PC-3 (cell line): ENCODE results near the gene AP1B1. TPM values are rescaled to one million over a fixed set of nuclear protein-coding genes. Genes with fewer than 3 reads are reported as not detected.

Experiments
- ATAC-seq: fragments of 200-7000 bp; cut with Tn5 transposase; 2 replicates; pipeline ENCODE4 v1.9.1; 2020; ENCODE audit warnings: mild to moderate bottlenecking, moderate library complexity
- BruUV-seq: library from RNA; stranded (reverse); fragments of 400-500 nt; replicated peaks from 2 replicates; lab custom pipeline; 2021; lab: Mats Ljungman, UMichigan
- CTCF ChIA-PET: fragments of 300-600 bp; sonication (Branson Sonifier 250); formaldehyde crosslinking; loops from one replicate; lab custom pipeline; 2022; ENCODE audit warnings: antibody characterized with exemption; lab: Charles Lee
- POLR2A ChIA-PET: fragments of 300-600 bp; sonication (Branson Sonifier 250); formaldehyde crosslinking; loops from one replicate; lab custom pipeline; 2022; ENCODE audit warnings: antibody characterized with exemption; ENCODE audit not compliant: unreplicated experiment; lab: Charles Lee
- DNase-seq: peaks from one replicate; pipeline ENCODE4 v3.0.0-alpha.2; 2015
- H2AFZ ChIP-seq: fragments of 300-600 bp; sonication (generic); 2 replicates; pipeline ENCODE4 v1.6.0; 2016; ENCODE audit warnings: antibody characterized with exemption, low read length
- H3F3A ChIP-seq: fragments of 300-600 bp; sonication (generic); one replicate; pipeline ENCODE4 v1.6.0; 2017; ENCODE audit warnings: antibody characterized with exemption, low read length, control low read depth, mild to moderate bottlenecking; ENCODE audit not compliant: unreplicated experiment
- H3K27ac ChIP-seq: fragments of 300-600 bp; sonication (generic); 2 replicates; pipeline ENCODE4 v1.5.1; 2016; ENCODE audit warnings: mild to moderate bottlenecking, low read length
- H3K27me3 ChIP-seq: fragments of 300-600 bp; sonication (generic); 2 replicates; pipeline ENCODE4 v1.6.1; 2016; ENCODE audit warnings: low read length, mixed read lengths
- H3K36me3 ChIP-seq: fragments of 300-600 bp; sonication (generic); 2 replicates; pipeline ENCODE4 v1.6.1; 2016; ENCODE audit warnings: low read depth, mixed run types, low read length, mixed read lengths
- H3K4me1 ChIP-seq: fragments of 300-600 bp; sonication (generic); 2 replicates; pipeline ENCODE4 v1.5.1; 2016; ENCODE audit warnings: low read length; ENCODE audit not compliant: insufficient read depth
- H3K4me2 ChIP-seq: fragments of 300-600 bp; sonication (generic); 2 replicates; pipeline ENCODE4 v1.6.0; 2016; ENCODE audit warnings: low read length
- H3K4me3 ChIP-seq: fragments of 300-600 bp; sonication (generic); 2 replicates; pipeline ENCODE4 v1.5.1; 2016; ENCODE audit warnings: mild to moderate bottlenecking, low read length, mixed read lengths
- H3K79me2 ChIP-seq: fragments of 300-600 bp; sonication (generic); 2 replicates; pipeline ENCODE4 v1.6.1; 2017; ENCODE audit warnings: low read length, mixed read lengths
- H3K9ac ChIP-seq: fragments of 300-600 bp; sonication (generic); 2 replicates; pipeline ENCODE4 v1.6.0; 2016; ENCODE audit warnings: mild to moderate bottlenecking, low read length
- H3K9me2 ChIP-seq: fragments of 300-600 bp; sonication (generic); replicated peaks from 2 replicates; pipeline ENCODE4 v1.6.1; 2016; ENCODE audit warnings: mixed run types, low read length, mixed read lengths
- H3K9me3 ChIP-seq: fragments of 300-600 bp; sonication (generic); 2 replicates; pipeline ENCODE4 v1.6.1; 2016; ENCODE audit warnings: low read length, mixed read lengths
- H4K20me1 ChIP-seq: fragments of 300-600 bp; sonication (generic); 2 replicates; pipeline ENCODE4 v1.6.1; 2016; ENCODE audit warnings: low read length, mixed read lengths
- CTCF ChIP-seq: fragments of 300-600 bp; sonication (generic); conservative IDR thresholded peaks from 2 replicates; pipeline ENCODE4 v1.5.1; 2017; ENCODE audit warnings: antibody characterized with exemption, low read depth, mild to moderate bottlenecking, low read length
- EZH2 ChIP-seq: fragments of 300-600 bp; sonication (generic); IDR thresholded peaks from one replicate; pipeline ENCODE4 v1.6.1; 2017; ENCODE audit warnings: antibody characterized with exemption, mild to moderate bottlenecking, low read length; ENCODE audit not compliant: unreplicated experiment
- EZH2phosphoT487 ChIP-seq: fragments of 300-600 bp; sonication (generic); IDR thresholded peaks from 2 replicates; pipeline ENCODE4 v1.6.1; 2018; ENCODE audit warnings: mild to moderate bottlenecking, antibody characterized with exemption, low read length, borderline replicate concordance
- intact Hi-C: fragments of 100-400 bp; cut with micrococcal nuclease; formaldehyde crosslinking; loops from 2 replicates; pipeline ENCODE4 v1.9.0; 2023
- total RNA-seq: library from RNA; depleted of rRNA; stranded (reverse); fragments of >200 nt; gene quantifications from 2 replicates; pipeline ENCODE4 v1.2.3, GENCODE V29; 2014

Gene AP1B1
- total RNA-seq, 1 experiment from 2014 or later = 81.2 TPM

- intact Hi-C loops = no loop called here
- DNase-seq = no peak
- H3K4me3 ChIP-seq = no peak overlapping the region
- ChIA-PET POLR2A (no interaction called here), CTCF (no interaction called here)
- peaks cover 7% of the 10 kb centered on the region for H3F3A ChIP-seq
- no TSS peak for BruUV-seq
- no peaks in the 10 kb centered on the region for H3K79me2 ChIP-seq
- H2AFZ ChIP-seq = no peak overlapping the region
- no peak overlapping the region for H3K9ac ChIP-seq
- H3K4me2 ChIP-seq = no peak overlapping the region
- H3K4me1 ChIP-seq = peaks cover 44% of the 10 kb centered on the region
- no peaks in the 10 kb centered on the region for H3K27me3 ChIP-seq
- ATAC-seq = no peak
- H4K20me1 ChIP-seq = no peaks in the 10 kb centered on the region; the same call in 1 of the 2 replicates
- H3K27ac ChIP-seq = no peak overlapping the region
- no peaks in the 10 kb centered on the region for H3K9me3 ChIP-seq
- H3K9me2 ChIP-seq = no peaks in the 10 kb centered on the region
- TF ChIP-seq CTCF (no peak), EZH2 (no peak), EZH2phosphoT487 (no peak)
- H3K36me3 ChIP-seq = peaks cover 43% of the 10 kb centered on the region
Measured at GRCh38 chr22:29342177-29342576, 46.2 kb downstream of the AP1B1 start.

GRCh38 chr22:29341849-29342127 is 46.6 kb downstream of the AP1B1 start:
- H3K9me2 ChIP-seq = no peaks in the 10 kb centered on the region
- no peaks in the 10 kb centered on the region for H3K9me3 ChIP-seq
- no peak overlapping the region for H3K27ac ChIP-seq
- ChIA-PET POLR2A (no interaction called here), CTCF (no interaction called here)
- intact Hi-C loops = no loop called here
- no peaks in the 10 kb centered on the region; the same call in 1 of the 2 replicates for H4K20me1 ChIP-seq
- no peak overlapping the region for H3K4me3 ChIP-seq
- H3K36me3 ChIP-seq = peaks cover 39% of the 10 kb centered on the region
- no peak overlapping the region for H3K4me2 ChIP-seq
- no peaks in the 10 kb centered on the region for H3K27me3 ChIP-seq
- no TSS peak for BruUV-seq
- ATAC-seq (no peak), DNase-seq (no peak)
- H2AFZ ChIP-seq = no peak overlapping the region
- H3K79me2 ChIP-seq = no peaks in the 10 kb centered on the region
- H3F3A ChIP-seq = peaks cover 7% of the 10 kb centered on the region
- H3K4me1 ChIP-seq = peaks cover 44% of the 10 kb centered on the region
- TF ChIP-seq EZH2 (no peak), CTCF (no peak), EZH2phosphoT487 (no peak)
- no peak overlapping the region for H3K9ac ChIP-seq

- no peak overlapping the region for H3K4me3 ChIP-seq
- ChIA-PET POLR2A (no interaction called here), CTCF (no interaction called here)
- ATAC-seq = no peak
- H3K36me3 ChIP-seq = peaks cover 38% of the 10 kb centered on the region
- no peaks in the 10 kb centered on the region for H3K79me2 ChIP-seq
- peaks cover 44% of the 10 kb centered on the region for H3K4me1 ChIP-seq
- no TSS peak for BruUV-seq
- no peaks in the 10 kb centered on the region for H3K9me2 ChIP-seq
- H3K9me3 ChIP-seq = no peaks in the 10 kb centered on the region
- H4K20me1 ChIP-seq = no peaks in the 10 kb centered on the region; the same call in 1 of the 2 replicates
- H3K4me2 ChIP-seq = no peak overlapping the region
- no peak overlapping the region for H3K27ac ChIP-seq
- H2AFZ ChIP-seq = no peak overlapping the region
- intact Hi-C loops = no loop called here
- peaks cover 7% of the 10 kb centered on the region for H3F3A ChIP-seq
- H3K9ac ChIP-seq = no peak overlapping the region
- H3K27me3 ChIP-seq = no peaks in the 10 kb centered on the region
- TF ChIP-seq EZH2 (no peak), CTCF (no peak), EZH2phosphoT487 (no peak)
- no peak for DNase-seq
Measured at GRCh38 chr22:29341056-29341848, 47.1 kb downstream of the AP1B1 start.
